HFFc6 (cell line): Measurements from ENCODE around the gene EFCAB6. TPM values are rescaled to one million over a fixed set of nuclear protein-coding genes. Genes with fewer than 3 reads are reported as not detected.

Experiments used
- DNase-seq: peaks from one replicate; pipeline ENCODE4 v3.0.0-alpha.2; 2018
- H3K27ac Mint-ChIP-seq: 2 replicates; pipeline ENCODE4 v1.8.0; 2020; ENCODE audit warnings: mild to moderate bottlenecking, mixed read lengths
- H3K27me3 Mint-ChIP-seq: 2 replicates; pipeline ENCODE4 v1.8.0; 2021; ENCODE audit warnings: mild to moderate bottlenecking, moderate library complexity, mixed read lengths; ENCODE audit not compliant: insufficient read depth
- H3K36me3 Mint-ChIP-seq: 2 replicates; pipeline ENCODE4 v1.8.0; 2021; ENCODE audit warnings: low read depth, mixed read lengths
- H3K4me1 Mint-ChIP-seq: 2 replicates; pipeline ENCODE4 v1.8.0; 2020; ENCODE audit warnings: low read depth, mixed read lengths
- H3K4me3 Mint-ChIP-seq: 2 replicates; pipeline ENCODE4 v1.8.0; 2020; ENCODE audit warnings: mild to moderate bottlenecking, moderate library complexity, mixed read lengths
- H3K9me3 Mint-ChIP-seq: 2 replicates; pipeline ENCODE4 v1.8.0; 2020; ENCODE audit warnings: mild to moderate bottlenecking, mixed read lengths
- CTCF ChIP-seq: fragments of 200-600 bp; sonication (generic); IDR thresholded peaks from 2 replicates; pipeline ENCODE4 v1.5.0; 2021; ENCODE audit warnings: antibody characterized with exemption, mild to moderate bottlenecking
- total RNA-seq, 6 experiments: library from RNA; stranded (reverse); fragmentation: NEBNext Ultra II Directional; extraction: Animal tissue kit (Norgen Biotek cat#: 25700); gene quantifications; 2 replicates in 1 of 6; 3 replicates in 5 of 6; pipeline ENCODE4 v1.2.3, GENCODE V29; 2021

The EFCAB6 gene
- total RNA-seq, 6 experiments from 2014 or later, result 0.33 to 0.95 (median 0.64) TPM

GRCh38 chr22:43850529-43850928 is 38.4 kb upstream of the EFCAB6 start:
- Mint-ChIP-seq H3K27ac (no peak overlapping the region), H3K4me1 (no peaks in the 10 kb centered on the region), H3K27me3 (peaks cover 49% of the 10 kb centered on the region), H3K36me3 (no peaks in the 10 kb centered on the region), H3K4me3 (no peak overlapping the region), H3K9me3 (no peaks in the 10 kb centered on the region)
- TF ChIP-seq CTCF, result no peak
- DNase-seq, result no peak

DNA sequence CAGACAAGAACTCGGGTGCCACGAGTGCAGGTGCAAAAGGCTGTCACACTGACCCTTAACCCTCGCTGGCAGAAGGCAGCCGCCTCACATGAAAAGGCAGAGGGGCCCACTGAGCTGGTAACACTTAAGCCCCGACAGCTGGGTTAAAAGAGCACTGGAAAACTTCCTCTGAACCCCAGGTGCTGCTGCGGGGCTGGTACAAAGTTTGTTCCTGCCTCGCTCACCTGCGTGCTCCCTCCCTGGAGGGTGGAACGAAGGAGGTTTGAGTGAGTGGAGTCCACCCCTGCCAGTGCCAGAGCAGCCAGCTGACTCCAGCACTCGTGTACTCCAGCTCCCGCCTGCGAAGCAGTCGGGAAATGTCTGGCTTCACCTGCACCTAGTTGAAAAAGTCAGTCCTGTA is 37.6 kb upstream of the EFCAB6 start:
- no peak overlapping the region for H3K27ac Mint-ChIP-seq
- DNase-seq, result no peak
- no peaks in the 10 kb centered on the region for H3K36me3 Mint-ChIP-seq
- H3K4me3 Mint-ChIP-seq, result no peak overlapping the region
- TF ChIP-seq CTCF, result no peak
- H3K4me1 Mint-ChIP-seq, result no peaks in the 10 kb centered on the region
- H3K9me3 Mint-ChIP-seq, result no peaks in the 10 kb centered on the region
- H3K27me3 Mint-ChIP-seq, result peaks cover 50% of the 10 kb centered on the region

GRCh38 chr22:43848366-43849171 is 36.5 kb upstream of the EFCAB6 start:
- DNase-seq, result no peak
- no peaks in the 10 kb centered on the region for H3K4me1 Mint-ChIP-seq
- peak; percentile 69 for TF ChIP-seq CTCF
- H3K27ac Mint-ChIP-seq, result no peak overlapping the region
- H3K36me3 Mint-ChIP-seq, result no peaks in the 10 kb centered on the region
- no peak overlapping the region for H3K4me3 Mint-ChIP-seq
- H3K27me3 Mint-ChIP-seq, result peaks cover 53% of the 10 kb centered on the region
- H3K9me3 Mint-ChIP-seq, result no peaks in the 10 kb centered on the region

GRCh38 chr22:43847376-43848289 is 35.5 kb upstream of the EFCAB6 start:
- Mint-ChIP-seq H3K36me3 (no peaks in the 10 kb centered on the region), H3K27ac (no peak overlapping the region), H3K27me3 (peaks cover 60% of the 10 kb centered on the region), H3K9me3 (no peaks in the 10 kb centered on the region), H3K4me3 (no peak overlapping the region), H3K4me1 (no peaks in the 10 kb centered on the region)
- TF ChIP-seq CTCF, result no peak
- DNase-seq, result no peak

- Mint-ChIP-seq H3K9me3 (no peaks in the 10 kb centered on the region), H3K36me3 (no peaks in the 10 kb centered on the region), H3K4me1 (no peaks in the 10 kb centered on the region), H3K27ac (no peak overlapping the region), H3K27me3 (peaks cover 60% of the 10 kb centered on the region), H3K4me3 (no peak overlapping the region)
- TF ChIP-seq CTCF, result no peak
- DNase-seq, result no peak
Measured at GRCh38 chr22:43846966-43847365, 34.9 kb upstream of the EFCAB6 start.
